Neuronal stem cell (in vitro differentiated cells): ENCODE measurements around the gene TNS3.

Source experiments
- DNase-seq: peaks from one replicate; pipeline ENCODE4 v3.0.0-alpha.2; 2013; ENCODE audit warnings: low spot score
- H2AFZ ChIP-seq: one replicate; pipeline ENCODE4 v1.6.1; 2013; ENCODE audit warnings: mild to moderate bottlenecking, low read length, inconsistent platforms
- H2AK5ac ChIP-seq: 2 replicates; pipeline ENCODE4 v1.6.1; 2013; ENCODE audit warnings: low read depth, mild to moderate bottlenecking, inconsistent platforms, low read length, moderate library complexity, mixed read lengths
- H2BK120ac ChIP-seq: 2 replicates; pipeline ENCODE4 v1.6.1; 2013; ENCODE audit warnings: low read depth, mild to moderate bottlenecking, inconsistent platforms, low read length, moderate library complexity, mixed read lengths
- H2BK12ac ChIP-seq: one replicate; pipeline ENCODE4 v1.6.1; 2013; ENCODE audit warnings: low read length, inconsistent platforms
- H2BK15ac ChIP-seq: 2 replicates; pipeline ENCODE4 v1.6.1; 2013; ENCODE audit warnings: mild to moderate bottlenecking, low read length, inconsistent platforms, mixed read lengths
- H2BK5ac ChIP-seq: one replicate; pipeline ENCODE4 v1.6.1; 2013; ENCODE audit warnings: inconsistent platforms, mild to moderate bottlenecking, low read length, moderate library complexity
- H3K14ac ChIP-seq: one replicate; pipeline ENCODE4 v1.6.1; 2013; ENCODE audit warnings: low read length, inconsistent platforms
- H3K18ac ChIP-seq: 2 replicates; pipeline ENCODE4 v1.6.1; 2013; ENCODE audit warnings: low read length, inconsistent platforms
- H3K23ac ChIP-seq: 2 replicates; pipeline ENCODE4 v1.6.1; 2013; ENCODE audit warnings: low read depth, mild to moderate bottlenecking, mixed read lengths, low read length, inconsistent platforms; ENCODE audit not compliant: poor library complexity
- H3K27ac ChIP-seq: replicated peaks from 3 replicates; pipeline ENCODE4 v1.5.1; 2013; ENCODE audit warnings: low read length, inconsistent platforms
- H3K27me3 ChIP-seq, 3 experiments: 2 replicates each; pipeline ENCODE4 v1.6.1; 2013; ENCODE audit warnings: low read length in 3 of 3, mild to moderate bottlenecking in 2 of 3, inconsistent platforms in 1 of 3, low read depth in 1 of 3, mixed read lengths in 1 of 3, moderate library complexity in 1 of 3; ENCODE audit not compliant: control insufficient read depth in 3 of 3, insufficient read depth in 3 of 3
- H3K36me3 ChIP-seq, 2 donors: replicated peaks in 1 of 2; 2 replicates each; pipeline ENCODE4 v1.6.1; 2013; ENCODE audit warnings: low read length in 2 of 2; ENCODE audit not compliant: control insufficient read depth in 2 of 2, insufficient read depth in 2 of 2
- H3K4ac ChIP-seq: 2 replicates; pipeline ENCODE4 v1.6.1; 2013; ENCODE audit warnings: inconsistent platforms, mild to moderate bottlenecking, low read length, moderate library complexity
- H3K4me1 ChIP-seq, 2 donors: 1 replicate in 1 of 2; 2 replicates in 1 of 2; pipeline ENCODE4 v1.6.1; 2013; ENCODE audit warnings: low read length in 2 of 2, low read depth in 1 of 2; ENCODE audit not compliant: control insufficient read depth in 2 of 2, insufficient read depth in 1 of 2
- H3K4me2 ChIP-seq: one replicate; pipeline ENCODE4 v1.6.1; 2013; ENCODE audit warnings: mild to moderate bottlenecking, low read length, inconsistent platforms; ENCODE audit not compliant: insufficient read depth, poor library complexity, severe bottlenecking
- H3K4me3 ChIP-seq, 2 donors: 2 replicates each; pipeline ENCODE4 v1.5.1; 2013; ENCODE audit warnings: low read length in 2 of 2, mild to moderate bottlenecking in 2 of 2, inconsistent platforms in 1 of 2, moderate library complexity in 1 of 2
- H3K79me1 ChIP-seq: one replicate; pipeline ENCODE4 v1.6.1; 2013; ENCODE audit warnings: low read depth, mild to moderate bottlenecking, inconsistent platforms, low read length, moderate library complexity
- H3K9ac ChIP-seq: one replicate; pipeline ENCODE4 v1.6.1; 2013; ENCODE audit warnings: mild to moderate bottlenecking, low read depth, low read length, inconsistent platforms; ENCODE audit not compliant: poor library complexity
- H3K9me3 ChIP-seq, 2 donors: replicated peaks in 1 of 2; 2 replicates each; pipeline versions ENCODE3 to v1.6.1; 2013; ENCODE audit warnings: low read length in 2 of 2, mild to moderate bottlenecking in 2 of 2, inconsistent platforms in 1 of 2, low read depth in 1 of 2, mixed read lengths in 1 of 2, moderate library complexity in 1 of 2; ENCODE audit not compliant: control insufficient read depth in 2 of 2, insufficient read depth in 1 of 2
- H4K8ac ChIP-seq: one replicate; pipeline ENCODE4 v1.6.1; 2013; ENCODE audit warnings: low read depth, mild to moderate bottlenecking, inconsistent platforms, low read length, moderate library complexity
- H4K91ac ChIP-seq: one replicate; pipeline ENCODE4 v1.6.1; 2013; ENCODE audit warnings: low read length, low read depth, mild to moderate bottlenecking, inconsistent platforms; ENCODE audit not compliant: poor library complexity
- WGBS, 2 donors: extraction: QIAGEN DNeasy Blood & Tissue Kit; methylation state at CpG; one replicate each; pipeline ENCODE4 v1.1.7; 2013; ENCODE audit warnings: missing lambda C conversion rate in 2 of 2, mixed read lengths in 1 of 2; ENCODE audit not compliant: insufficient read length in 2 of 2, insufficient replicate concordance in 1 of 2; ENCODE audit errors: extremely low coverage in 2 of 2; 5-methylcytosine and 5-hydroxymethylcytosine counted together

TNS3 gene

GRCh38 chr7:47466832-47467231, 115.1 kb downstream of the TNS3 start:
- Histone ChIP-seq H3K79me1 (peaks cover 2% of the 10 kb centered on the region), H2AK5ac (no peak overlapping the region), H3K14ac (no peak overlapping the region), H3K23ac (no peak overlapping the region), H3K27me3 (no peaks in the 10 kb centered on the region), H2BK5ac (no peak overlapping the region), H4K91ac (no peak overlapping the region), H3K36me3 (no peaks in the 10 kb centered on the region), H2BK15ac (no peak overlapping the region), H3K9me3 (peaks cover 0 to 2% of the 10 kb centered on the region in 2 donors), H3K27ac (no peak overlapping the region), H3K4ac (no peak overlapping the region), H2BK12ac (no peak overlapping the region), H3K9ac (no peak overlapping the region), H3K4me2 (no peak overlapping the region), H2AFZ (no peak overlapping the region), H2BK120ac (no peak overlapping the region), H3K4me3 (no peak overlapping the region), H3K4me1 (peaks cover 4 to 25% of the 10 kb centered on the region in 2 donors), H3K18ac (no peak overlapping the region), H4K8ac (no peak overlapping the region)
- WGBS, 2 donors = no CpG with 5 or more reads among the region's 4 CpGs
- DNase-seq = no peak

- Histone ChIP-seq H2BK15ac (no peak overlapping the region), H3K18ac (no peak overlapping the region), H3K4me3 (no peak overlapping the region), H3K14ac (no peak overlapping the region), H3K4ac (no peak overlapping the region), H4K91ac (no peak overlapping the region), H3K23ac (no peak overlapping the region), H3K9me3 (peaks cover 2% of the 10 kb centered on the region in 2 donors), H2BK120ac (no peak overlapping the region), H3K27me3 (no peaks in the 10 kb centered on the region), H3K79me1 (no peaks in the 10 kb centered on the region), H4K8ac (no peak overlapping the region), H3K4me2 (no peak overlapping the region), H3K4me1 (peaks cover 0 to 16% of the 10 kb centered on the region in 2 donors), H2BK5ac (no peak overlapping the region), H3K27ac (no peak overlapping the region), H2AK5ac (no peak overlapping the region), H2BK12ac (no peak overlapping the region), H3K36me3 (no peaks in the 10 kb centered on the region), H2AFZ (no peak overlapping the region), H3K9ac (no peak overlapping the region)
- DNase-seq = no peak
- WGBS, 2 donors = no CpG with 5 or more reads among the region's 7 CpGs
These were observed 116.7 kb downstream of the TNS3 start for GRCh38 chr7:47465191-47465590.

- H3K27ac ChIP-seq = no peak overlapping the region
- H3K9me3 ChIP-seq = peaks cover 2% of the 10 kb centered on the region in 2 donors
- no peak for DNase-seq
- no CpG with 5 or more reads among the region's 9 CpGs for WGBS, 2 donors
- H3K9ac ChIP-seq = no peak overlapping the region
- no peaks in the 10 kb centered on the region for H3K36me3 ChIP-seq
- H3K4me1 ChIP-seq = peaks cover 0 to 16% of the 10 kb centered on the region in 2 donors
- no peak overlapping the region for H3K14ac ChIP-seq
- no peak overlapping the region for H4K8ac ChIP-seq
- H4K91ac ChIP-seq = no peak overlapping the region
- no peak overlapping the region for H2BK12ac ChIP-seq
- H3K27me3 ChIP-seq = no peaks in the 10 kb centered on the region
- H3K79me1 ChIP-seq = no peaks in the 10 kb centered on the region
- no peak overlapping the region for H2AK5ac ChIP-seq
- no peak overlapping the region for H3K4me3 ChIP-seq
- no peak overlapping the region for H3K23ac ChIP-seq
- H3K18ac ChIP-seq = no peak overlapping the region
- H2BK120ac ChIP-seq = no peak overlapping the region
- no peak overlapping the region for H3K4me2 ChIP-seq
- H3K4ac ChIP-seq = no peak overlapping the region
- H2BK15ac ChIP-seq = no peak overlapping the region
- no peak overlapping the region for H2AFZ ChIP-seq
- no peak overlapping the region for H2BK5ac ChIP-seq
These were observed 117.6 kb downstream of the TNS3 start for GRCh38 chr7:47464266-47464665.

- H3K4ac ChIP-seq = no peak overlapping the region
- no CpG with 5 or more reads among the region's 4 CpGs for WGBS, 2 donors
- no peak overlapping the region for H2BK15ac ChIP-seq
- no peak overlapping the region for H2AK5ac ChIP-seq
- peaks cover 0 to 2% of the 10 kb centered on the region in 2 donors for H3K9me3 ChIP-seq
- H3K9ac ChIP-seq = no peak overlapping the region
- peaks cover 0 to 18% of the 10 kb centered on the region in 2 donors for H3K4me1 ChIP-seq
- no peak overlapping the region for H2BK120ac ChIP-seq
- no peak overlapping the region for H3K27ac ChIP-seq
- H3K23ac ChIP-seq = no peak overlapping the region
- H3K18ac ChIP-seq = no peak overlapping the region
- no peak overlapping the region for H4K91ac ChIP-seq
- no peaks in the 10 kb centered on the region for H3K27me3 ChIP-seq
- H4K8ac ChIP-seq = no peak overlapping the region
- H3K4me2 ChIP-seq = no peak overlapping the region
- DNase-seq = no peak
- no peak overlapping the region for H3K14ac ChIP-seq
- no peak overlapping the region for H2AFZ ChIP-seq
- H2BK12ac ChIP-seq = no peak overlapping the region
- no peak overlapping the region for H3K4me3 ChIP-seq
- H3K79me1 ChIP-seq = no peaks in the 10 kb centered on the region
- no peaks in the 10 kb centered on the region for H3K36me3 ChIP-seq
- H2BK5ac ChIP-seq = no peak overlapping the region
These were observed 120.2 kb downstream of the TNS3 start for GRCh38 chr7:47461746-47462145.
